Prostate gland (tissue), 2 donors: ENCODE measurements around the gene IL1RAPL1.

ENCODE experiments used
- CTCF ChIP-seq, 4 experiments: fragments of 200-600 bp in 2 of 4; fragments of 450-650 bp in 2 of 4; sonication (generic) in 2 of 4; IDR thresholded peaks; 1 replicate in 3 of 4; 2 replicates in 1 of 4; pipeline ENCODE4 v1.5.1; 2016 to 2019; ENCODE audit warnings: antibody characterized with exemption in 4 of 4, mild to moderate bottlenecking in 2 of 4, moderate library complexity in 2 of 4
- POLR2A ChIP-seq: fragments of 450-650 bp; IDR thresholded peaks from one replicate; pipeline ENCODE4 v1.6.1; 2016; ENCODE audit warnings: antibody characterized with exemption, mild to moderate bottlenecking
- POLR2AphosphoS5 ChIP-seq: sonication (generic); formaldehyde crosslinking; IDR thresholded peaks from one replicate; pipeline ENCODE4 v1.6.1; 2017; ENCODE audit warnings: antibody characterized with exemption

GRCh38 chrX:28586286-28586685 lies 960 bp upstream of the IL1RAPL1 start:
- TF ChIP-seq CTCF (IDR thresholded peaks at IDR 0.05) (no peak), POLR2AphosphoS5 (no peak), POLR2A (no peak)
